Neural cell (in vitro differentiated cells): Measurements from ENCODE around the gene FOXJ2. TPM values are rescaled to one million over a fixed set of nuclear protein-coding genes. Genes with fewer than 3 reads are reported as not detected.

ENCODE experiments used
- H2AFZ ChIP-seq: fragments of 200-600, 300-800 bp; sonication (generic), shearing (Covaris generic); 2 replicates; pipeline ENCODE4 v1.6.0; 2014; ENCODE audit warnings: low read depth, mild to moderate bottlenecking, antibody characterized with exemption, low read length, moderate library complexity
- H3F3A ChIP-seq: fragments of 200-600 bp; shearing (Covaris generic); 2 replicates; pipeline ENCODE4 v1.6.1; 2016; ENCODE audit warnings: mild to moderate bottlenecking, moderate library complexity, mixed read lengths, antibody characterized with exemption, low read length; ENCODE audit not compliant: insufficient read depth, poor library complexity, severe bottlenecking
- H3K27ac ChIP-seq: fragments of 200-600, 300-800 bp; sonication (generic), shearing (Covaris generic); 2 replicates; pipeline ENCODE4 v1.5.1; 2014; ENCODE audit warnings: mild to moderate bottlenecking, low read length, moderate library complexity
- H3K27me3 ChIP-seq: fragments of 300-800, 200-600 bp; sonication (generic), shearing (Covaris generic); 2 replicates; pipeline ENCODE4 v1.6.0; 2014; ENCODE audit warnings: mild to moderate bottlenecking, low read depth, low read length, moderate library complexity; ENCODE audit not compliant: insufficient read depth
- H3K36me3 ChIP-seq: fragments of 300-800, 200-600 bp; sonication (generic), shearing (Covaris generic); 2 replicates; pipeline ENCODE4 v1.5.1; 2014; ENCODE audit warnings: mild to moderate bottlenecking, antibody characterized with exemption, low read length, moderate library complexity; ENCODE audit not compliant: insufficient read depth
- H3K4me2 ChIP-seq: fragments of 300-800, 200-600 bp; sonication (generic), shearing (Covaris generic); 2 replicates; pipeline ENCODE4 v1.6.0; 2014; ENCODE audit warnings: mild to moderate bottlenecking, low read length
- H3K4me3 ChIP-seq: fragments of 300-800, 200-600 bp; sonication (generic), shearing (Covaris generic); 2 replicates; pipeline ENCODE4 v1.5.1; 2014; ENCODE audit warnings: mild to moderate bottlenecking, low read length, moderate library complexity
- H3K79me2 ChIP-seq: fragments of 200-600 bp; shearing (Covaris generic); replicated peaks from 2 replicates; pipeline ENCODE4 v1.6.0; 2014; ENCODE audit warnings: mild to moderate bottlenecking, low read length, moderate library complexity; ENCODE audit not compliant: insufficient read depth
- H3K9ac ChIP-seq: fragments of 300-800, 200-600 bp; sonication (generic), shearing (Covaris generic); 2 replicates; pipeline ENCODE4 v1.6.1; 2016; ENCODE audit warnings: mild to moderate bottlenecking, low read length, mixed read lengths
- H3K9me2 ChIP-seq: fragments of 200-600 bp; shearing (Covaris generic); 2 replicates; pipeline ENCODE4 v1.6.1; 2016; ENCODE audit warnings: mild to moderate bottlenecking, low read length, mixed read lengths; ENCODE audit not compliant: insufficient read depth
- H3K9me3 ChIP-seq: fragments of 200-600, 300-800 bp; sonication (generic), shearing (Covaris generic); 2 replicates; pipeline ENCODE4 v1.6.1; 2016; ENCODE audit warnings: mild to moderate bottlenecking, mixed run types, low read length, moderate library complexity, mixed read lengths
- H4K20me1 ChIP-seq: fragments of 200-600 bp; shearing (Covaris generic); 2 replicates; pipeline ENCODE4 v1.6.1; 2016; ENCODE audit warnings: mild to moderate bottlenecking, mixed run types; ENCODE audit not compliant: insufficient read depth
- CTCF ChIP-seq: fragments of 450-650 bp; IDR thresholded peaks from 2 replicates; pipeline ENCODE4 v1.5.1; 2014; ENCODE audit warnings: antibody characterized with exemption, mild to moderate bottlenecking, moderate library complexity; ENCODE audit not compliant: poor library complexity, severe bottlenecking
- EP300 ChIP-seq: fragments of 450-650 bp; conservative IDR thresholded peaks from 2 replicates; pipeline ENCODE4 v1.6.1; 2014; ENCODE audit warnings: antibody characterized with exemption, mild to moderate bottlenecking, moderate library complexity; ENCODE audit not compliant: poor library complexity, severe bottlenecking
- EZH2 ChIP-seq: fragments of 200-600, 300-800 bp; shearing (Covaris generic), sonication (generic); IDR thresholded peaks from 2 replicates; pipeline ENCODE4 v1.6.1; 2014; ENCODE audit warnings: antibody characterized with exemption, low read length, borderline replicate concordance, mild to moderate bottlenecking; ENCODE audit not compliant: insufficient read depth, poor library complexity, severe bottlenecking
- MXI1 ChIP-seq: fragments of 450-650 bp; conservative IDR thresholded peaks from 2 replicates; pipeline ENCODE4 v1.6.1; 2014; ENCODE audit warnings: antibody characterized with exemption, mild to moderate bottlenecking; ENCODE audit not compliant: poor library complexity, severe bottlenecking
- POLR2AphosphoS5 ChIP-seq: IDR thresholded peaks from 2 replicates; pipeline ENCODE4 v1.6.1; 2012
- RAD21 ChIP-seq: fragments of 450-650 bp; conservative IDR thresholded peaks from 2 replicates; pipeline ENCODE4 v1.6.1; 2014; ENCODE audit warnings: antibody characterized with exemption, mild to moderate bottlenecking, moderate library complexity
- SMC3 ChIP-seq: fragments of 450-650 bp; conservative IDR thresholded peaks from 2 replicates; pipeline ENCODE4 v1.6.1; 2014; ENCODE audit warnings: antibody characterized with exemption, mild to moderate bottlenecking, moderate library complexity; ENCODE audit not compliant: poor library complexity
- TAF1 ChIP-seq: IDR thresholded peaks from 2 replicates; pipeline ENCODE4 v1.6.1; 2012; ENCODE audit warnings: low read depth
- polyA plus RNA-seq: library from polyadenylated mRNA; depleted of rRNA; stranded (reverse); fragments of >200 nt; gene quantifications from 2 replicates; pipeline ENCODE4 v1.2.3, GENCODE V29; 2014
- TF ChIP-seq, protein P1 (sequence below): IDR thresholded peaks from 2 replicates; pipeline ENCODE4 v1.6.1; 2012; ENCODE audit warnings: borderline replicate concordance

The FOXJ2 gene
- polyA plus RNA-seq, 1 donor from 2014 or later: 5.8 TPM

- Histone ChIP-seq H3K27me3 (no peaks in the 10 kb centered on the region), H3K36me3 (peaks cover 11% of the 10 kb centered on the region)
- TF ChIP-seq TAF1 (no peak), EP300 (no peak), SMC3 (no peak), CTCF (no peak), POLR2AphosphoS5 (no peak), MXI1 (no peak), RAD21 (no peak), EZH2 (no peak)
- TF ChIP-seq, protein P1, sequence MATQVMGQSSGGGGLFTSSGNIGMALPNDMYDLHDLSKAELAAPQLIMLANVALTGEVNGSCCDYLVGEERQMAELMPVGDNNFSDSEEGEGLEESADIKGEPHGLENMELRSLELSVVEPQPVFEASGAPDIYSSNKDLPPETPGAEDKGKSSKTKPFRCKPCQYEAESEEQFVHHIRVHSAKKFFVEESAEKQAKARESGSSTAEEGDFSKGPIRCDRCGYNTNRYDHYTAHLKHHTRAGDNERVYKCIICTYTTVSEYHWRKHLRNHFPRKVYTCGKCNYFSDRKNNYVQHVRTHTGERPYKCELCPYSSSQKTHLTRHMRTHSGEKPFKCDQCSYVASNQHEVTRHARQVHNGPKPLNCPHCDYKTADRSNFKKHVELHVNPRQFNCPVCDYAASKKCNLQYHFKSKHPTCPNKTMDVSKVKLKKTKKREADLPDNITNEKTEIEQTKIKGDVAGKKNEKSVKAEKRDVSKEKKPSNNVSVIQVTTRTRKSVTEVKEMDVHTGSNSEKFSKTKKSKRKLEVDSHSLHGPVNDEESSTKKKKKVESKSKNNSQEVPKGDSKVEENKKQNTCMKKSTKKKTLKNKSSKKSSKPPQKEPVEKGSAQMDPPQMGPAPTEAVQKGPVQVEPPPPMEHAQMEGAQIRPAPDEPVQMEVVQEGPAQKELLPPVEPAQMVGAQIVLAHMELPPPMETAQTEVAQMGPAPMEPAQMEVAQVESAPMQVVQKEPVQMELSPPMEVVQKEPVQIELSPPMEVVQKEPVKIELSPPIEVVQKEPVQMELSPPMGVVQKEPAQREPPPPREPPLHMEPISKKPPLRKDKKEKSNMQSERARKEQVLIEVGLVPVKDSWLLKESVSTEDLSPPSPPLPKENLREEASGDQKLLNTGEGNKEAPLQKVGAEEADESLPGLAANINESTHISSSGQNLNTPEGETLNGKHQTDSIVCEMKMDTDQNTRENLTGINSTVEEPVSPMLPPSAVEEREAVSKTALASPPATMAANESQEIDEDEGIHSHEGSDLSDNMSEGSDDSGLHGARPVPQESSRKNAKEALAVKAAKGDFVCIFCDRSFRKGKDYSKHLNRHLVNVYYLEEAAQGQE: no peak
Observed at GRCh38 chr12:8052679-8053078, 20.2 kb downstream of the FOXJ2 start.

DNA sequence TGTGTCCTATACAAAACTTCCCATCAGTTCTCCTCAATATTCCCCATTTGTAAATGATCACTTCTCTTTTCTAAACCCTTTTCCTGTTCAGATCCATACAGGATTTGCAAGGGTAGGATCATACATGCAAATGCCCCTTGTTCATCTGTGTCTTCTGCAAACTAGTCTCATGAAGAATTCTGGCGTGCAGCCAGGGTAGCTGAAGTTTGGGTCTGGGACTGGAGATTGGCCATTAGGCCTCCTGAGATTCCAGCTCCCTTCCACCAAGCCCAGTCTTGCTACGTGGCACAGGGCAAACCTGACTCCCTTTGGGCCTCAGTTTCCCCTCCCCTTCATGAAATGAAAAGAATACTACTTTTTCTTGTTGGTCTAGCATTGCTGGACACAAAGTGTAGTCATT is 22.3 kb downstream of the FOXJ2 start:
- Histone ChIP-seq H3K79me2 (no peaks in the 10 kb centered on the region), H3K4me3 (no peak overlapping the region), H3K9me3 (no peaks in the 10 kb centered on the region), H3K27me3 (no peaks in the 10 kb centered on the region), H3F3A (no peaks in the 10 kb centered on the region), H3K27ac (no peak overlapping the region), H2AFZ (no peak overlapping the region), H3K9ac (no peak overlapping the region), H3K4me2 (no peak overlapping the region), H4K20me1 (no peaks in the 10 kb centered on the region), H3K36me3 (peaks cover 5% of the 10 kb centered on the region), H3K9me2 (no peaks in the 10 kb centered on the region)
- TF ChIP-seq EP300: no peak
- no peak for TF ChIP-seq CTCF

More at GRCh38 chr12:8052679-8053078, 20.2 kb downstream of the FOXJ2 start:
- no peak overlapping the region for H2AFZ ChIP-seq
- H3K9me3 ChIP-seq: no peaks in the 10 kb centered on the region
- H3K9ac ChIP-seq: no peak overlapping the region
- H3K9me2 ChIP-seq: no peaks in the 10 kb centered on the region
- H3F3A ChIP-seq: no peaks in the 10 kb centered on the region
- no peaks in the 10 kb centered on the region for H3K79me2 ChIP-seq
- no peaks in the 10 kb centered on the region for H4K20me1 ChIP-seq
- H3K27ac ChIP-seq: no peak overlapping the region
- H3K4me3 ChIP-seq: no peak overlapping the region
- H3K4me2 ChIP-seq: no peak overlapping the region
